Tibial artery (tissue), 4 donors: ENCODE data around the gene TNS1.

Experiments used
- DNase-seq, 2 donors: peaks; one replicate each; pipeline ENCODE4 v3.0.0-alpha.2; 2019
- H3K27ac ChIP-seq, 2 donors: fragments of 200-600 bp; sonication (generic) in 1 of 2; 1 replicate in 1 of 2; 2 replicates in 1 of 2; pipeline ENCODE4 v1.5.1; 2018 to 2019; ENCODE audit warnings: mild to moderate bottlenecking in 1 of 2
- H3K27me3 ChIP-seq, 2 donors: fragments of 200-600 bp; sonication (generic) in 1 of 2; one replicate each; pipeline versions ENCODE4 v1.5.1 to v1.6.0; 2016 to 2019
- H3K36me3 ChIP-seq, 3 donors: fragments of 200-600 bp; sonication (generic) in 2 of 3; one replicate each; pipeline ENCODE4 v1.5.1; 2016 to 2019; ENCODE audit warnings: mild to moderate bottlenecking in 2 of 3
- H3K4me1 ChIP-seq, 4 donors: fragments of 200-600 bp; sonication (generic) in 2 of 4; 1 replicate in 3 of 4; 2 replicates in 1 of 4; pipeline ENCODE4 v1.5.1; 2016 to 2019
- H3K4me3 ChIP-seq, 2 donors: fragments of 200-600 bp; sonication (generic) in 1 of 2; 1 replicate in 1 of 2; 2 replicates in 1 of 2; pipeline ENCODE4 v1.5.1; 2018 to 2019; ENCODE audit warnings: mild to moderate bottlenecking in 2 of 2
- H3K9me3 ChIP-seq, 3 donors: fragments of 200-600 bp; sonication (generic) in 1 of 3; one replicate each; pipeline ENCODE4 v1.5.1; 2016 to 2019
- intact Hi-C: fragments of 100-400 bp; cut with DNase I; formaldehyde crosslinking; loops from one replicate; pipeline ENCODE4 v1.15.0; 2023; ENCODE audit warnings: low total_unique reads
- TF ChIP-seq, protein P1 (sequence below), 2 experiments: fragments of 200-600 bp in 1 of 2; fragments of 450-650 bp in 1 of 2; IDR thresholded peaks; one replicate each; pipeline ENCODE4 v1.5.1; 2017 to 2019; ENCODE audit warnings: antibody characterized with exemption in 2 of 2, mild to moderate bottlenecking in 1 of 2, moderate library complexity in 1 of 2

The TNS1 gene

GRCh38 chr2:217951091-217951490, 51.7 kb downstream of the TNS1 start:
- Histone ChIP-seq H3K4me1 (peaks cover 14 to 100% (median 92%) of the 10 kb centered on the region in 4 donors), H3K4me3 (no peak overlapping the region), H3K27me3 (no peaks in the 10 kb centered on the region), H3K9me3 (no peaks in the 10 kb centered on the region), H3K36me3 (no peaks in the 10 kb centered on the region), H3K27ac (peak overlapping the region; percentile 91 to 98)
- intact Hi-C loops: no loop called here
- TF ChIP-seq, protein P1, sequence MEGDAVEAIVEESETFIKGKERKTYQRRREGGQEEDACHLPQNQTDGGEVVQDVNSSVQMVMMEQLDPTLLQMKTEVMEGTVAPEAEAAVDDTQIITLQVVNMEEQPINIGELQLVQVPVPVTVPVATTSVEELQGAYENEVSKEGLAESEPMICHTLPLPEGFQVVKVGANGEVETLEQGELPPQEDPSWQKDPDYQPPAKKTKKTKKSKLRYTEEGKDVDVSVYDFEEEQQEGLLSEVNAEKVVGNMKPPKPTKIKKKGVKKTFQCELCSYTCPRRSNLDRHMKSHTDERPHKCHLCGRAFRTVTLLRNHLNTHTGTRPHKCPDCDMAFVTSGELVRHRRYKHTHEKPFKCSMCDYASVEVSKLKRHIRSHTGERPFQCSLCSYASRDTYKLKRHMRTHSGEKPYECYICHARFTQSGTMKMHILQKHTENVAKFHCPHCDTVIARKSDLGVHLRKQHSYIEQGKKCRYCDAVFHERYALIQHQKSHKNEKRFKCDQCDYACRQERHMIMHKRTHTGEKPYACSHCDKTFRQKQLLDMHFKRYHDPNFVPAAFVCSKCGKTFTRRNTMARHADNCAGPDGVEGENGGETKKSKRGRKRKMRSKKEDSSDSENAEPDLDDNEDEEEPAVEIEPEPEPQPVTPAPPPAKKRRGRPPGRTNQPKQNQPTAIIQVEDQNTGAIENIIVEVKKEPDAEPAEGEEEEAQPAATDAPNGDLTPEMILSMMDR (IDR thresholded peaks at IDR 0.05): no peak
- DNase-seq: peak in 1 of 2 donors; percentile 17

- TF ChIP-seq, protein P1 (IDR thresholded peaks at IDR 0.05): no peak
- Histone ChIP-seq H3K4me1 (peaks cover 14 to 100% (median 92%) of the 10 kb centered on the region in 4 donors), H3K9me3 (no peaks in the 10 kb centered on the region), H3K27me3 (no peaks in the 10 kb centered on the region), H3K4me3 (peak overlapping the region in 1 of 2 donors; percentile 8), H3K36me3 (no peaks in the 10 kb centered on the region), H3K27ac (peak overlapping the region; percentile 91 to 98)
- intact Hi-C loops: no loop called here
- DNase-seq: peak; percentile 71 to 72
Measured at GRCh38 chr2:217950401-217950871, 52.4 kb downstream of the TNS1 start.

DNA sequence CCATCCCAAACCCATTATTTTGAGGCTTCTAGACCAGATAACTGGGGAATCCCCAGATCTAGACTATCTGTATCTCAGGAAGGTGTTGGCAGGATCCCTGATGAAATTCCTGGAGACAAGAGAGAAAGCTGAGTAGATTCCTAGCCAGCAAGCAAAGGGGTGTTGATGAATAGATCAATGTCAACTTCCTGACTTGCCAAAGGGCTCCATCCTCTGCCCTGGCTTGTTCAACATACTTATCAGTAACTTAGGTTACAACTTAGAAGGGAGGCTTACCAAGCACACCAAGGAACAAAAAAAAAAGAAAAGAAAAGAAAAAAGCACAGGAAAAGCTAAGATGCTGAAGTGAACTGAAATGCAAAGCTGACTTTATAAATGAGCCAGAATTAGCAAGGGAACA, 53.3 kb downstream of the TNS1 start:
- Histone ChIP-seq H3K27ac (peak overlapping the region; percentile 91 to 98), H3K36me3 (no peaks in the 10 kb centered on the region), H3K4me3 (no peak overlapping the region), H3K9me3 (no peaks in the 10 kb centered on the region), H3K4me1 (peaks cover 14 to 100% (median 88%) of the 10 kb centered on the region in 4 donors), H3K27me3 (no peaks in the 10 kb centered on the region)
- DNase-seq: no peak
- TF ChIP-seq, protein P1 (IDR thresholded peaks at IDR 0.05): no peak
- intact Hi-C loops: no loop called here

GRCh38 chr2:217948897-217949296, 53.9 kb downstream of the TNS1 start:
- Histone ChIP-seq H3K4me3 (no peak overlapping the region), H3K4me1 (peaks cover 11 to 99% (median 87%) of the 10 kb centered on the region in 4 donors), H3K27ac (peak overlapping the region; percentile 91 to 98), H3K36me3 (no peaks in the 10 kb centered on the region), H3K9me3 (no peaks in the 10 kb centered on the region), H3K27me3 (no peaks in the 10 kb centered on the region)
- intact Hi-C loops: no loop called here
- peak in 1 of 2 donors; percentile 55 for DNase-seq
- TF ChIP-seq, protein P1 (IDR thresholded peaks at IDR 0.05): no peak

GRCh38 chr2:217948351-217948791, 54.4 kb downstream of the TNS1 start:
- intact Hi-C loops: no loop called here

More at GRCh38 chr2:217948351-217948791, 54.4 kb downstream of the TNS1 start:
- Histone ChIP-seq H3K27me3 (no peaks in the 10 kb centered on the region), H3K9me3 (no peaks in the 10 kb centered on the region), H3K4me1 (peaks cover 8 to 94% (median 83%) of the 10 kb centered on the region in 4 donors), H3K4me3 (no peak overlapping the region), H3K27ac (peak overlapping the region; percentile 91 to 98), H3K36me3 (peaks cover 0 to 4% (median 0%) of the 10 kb centered on the region in 3 donors)
- peak in 1 of 2 donors; percentile 63 for DNase-seq
- TF ChIP-seq, protein P1 (IDR thresholded peaks at IDR 0.05): no peak
